DMS79 (cell line): ENCODE data around the gene CSF2.
"Not testable (repeated sequence)": the region's sequence is repeated elsewhere in the genome, so short reads cannot be mapped to it uniquely, and the experiment has no call there.

ENCODE experiments used
- DNase-seq: peaks from one replicate; lab custom pipeline; 2025; lab: John Stamatoyannopoulos, UW

CSF2 gene

DNA sequence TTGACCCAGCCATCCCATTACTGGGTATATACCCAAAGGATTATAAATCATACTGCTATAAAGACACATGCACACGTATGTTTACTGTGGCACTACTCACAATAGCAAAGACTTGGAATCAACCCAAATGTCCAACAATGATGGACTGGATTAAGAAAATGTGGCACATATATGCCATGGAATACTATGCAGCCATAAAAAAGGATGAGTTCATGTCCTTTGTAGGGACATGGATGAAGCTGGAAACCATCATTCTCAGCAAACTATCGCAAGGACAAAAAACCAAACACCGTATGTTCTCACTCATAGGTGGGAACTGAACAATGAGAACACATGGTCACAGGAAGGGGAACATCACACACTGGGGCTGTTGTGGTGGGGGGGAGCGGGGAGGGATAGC, 35.4 kb downstream of the CSF2 start:
- DNase-seq, result not testable (repeated sequence)

- no peak for DNase-seq
Observed at GRCh38 chr5:132109494-132110053, 36.0 kb downstream of the CSF2 start.

- DNase-seq, result no peak
Observed at GRCh38 chr5:132110195-132110594, 36.6 kb downstream of the CSF2 start.

DNA sequence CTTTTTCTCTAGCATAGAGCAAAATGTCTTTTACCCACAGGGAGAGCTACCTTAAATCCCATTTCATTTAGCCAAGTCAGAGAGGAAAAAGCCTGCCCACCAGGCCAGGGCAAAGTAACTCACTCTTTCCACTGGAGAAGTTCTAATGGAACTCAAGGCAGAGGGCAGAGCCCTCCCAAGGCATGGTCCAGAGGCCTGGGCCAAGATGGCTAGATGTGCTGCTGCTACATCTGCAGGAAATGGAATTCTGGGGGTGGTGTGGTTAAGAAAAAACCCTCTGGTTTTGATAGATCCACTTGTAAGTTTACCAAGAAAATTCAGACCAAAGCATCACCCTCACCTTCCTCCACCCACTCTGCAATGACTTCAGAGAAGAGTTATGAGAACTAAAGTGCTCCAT, 37.3 kb downstream of the CSF2 start:
- no peak for DNase-seq

GRCh38 chr5:132112111-132112510, 38.5 kb downstream of the CSF2 start:
- DNase-seq, result no peak

DNA sequence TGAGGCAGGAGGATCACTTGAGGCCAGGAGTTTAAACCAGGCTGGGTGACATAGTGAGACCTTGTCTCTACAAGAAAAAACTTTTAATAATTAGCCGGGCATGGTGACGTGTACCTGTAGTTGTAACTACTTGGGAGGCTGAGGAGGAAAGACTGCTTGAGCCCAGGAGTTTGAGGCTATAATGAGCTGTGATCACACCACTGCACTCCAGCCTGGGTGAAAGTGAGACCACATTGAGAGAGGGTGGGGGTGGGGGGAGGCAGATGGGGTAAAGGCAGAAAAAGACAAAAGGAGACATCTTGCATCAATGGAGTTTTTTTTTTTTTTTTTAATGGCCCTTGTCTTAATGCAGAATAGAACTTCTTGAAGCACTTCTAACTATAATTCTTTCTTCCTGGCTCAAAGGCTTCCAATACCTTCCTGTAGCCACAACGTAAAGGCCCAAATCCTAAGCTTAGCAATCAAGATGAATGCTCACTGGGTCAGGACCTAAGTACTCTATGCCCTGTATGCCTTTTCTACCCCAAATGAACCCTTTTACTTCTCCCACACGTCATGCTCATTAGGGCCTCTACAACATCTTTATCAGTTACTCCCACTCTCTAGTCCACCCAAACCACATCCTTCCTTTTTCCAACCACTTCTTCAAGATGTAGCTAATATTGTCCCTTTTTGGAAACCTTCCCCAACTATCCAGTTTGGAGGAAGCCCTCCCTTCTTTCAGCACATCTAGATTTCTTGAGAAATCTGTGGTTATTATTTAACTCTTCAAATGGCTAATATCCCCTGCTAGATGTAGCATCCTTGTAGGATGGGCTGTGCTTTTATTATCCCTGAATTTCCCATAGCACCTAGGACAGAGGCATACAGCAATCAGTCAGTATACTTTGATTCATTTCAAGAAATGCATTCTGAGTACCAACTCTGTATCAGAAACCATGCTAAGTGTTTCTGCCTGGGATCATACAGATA, 40.8 kb downstream of the CSF2 start:
- no peak for DNase-seq

DNA sequence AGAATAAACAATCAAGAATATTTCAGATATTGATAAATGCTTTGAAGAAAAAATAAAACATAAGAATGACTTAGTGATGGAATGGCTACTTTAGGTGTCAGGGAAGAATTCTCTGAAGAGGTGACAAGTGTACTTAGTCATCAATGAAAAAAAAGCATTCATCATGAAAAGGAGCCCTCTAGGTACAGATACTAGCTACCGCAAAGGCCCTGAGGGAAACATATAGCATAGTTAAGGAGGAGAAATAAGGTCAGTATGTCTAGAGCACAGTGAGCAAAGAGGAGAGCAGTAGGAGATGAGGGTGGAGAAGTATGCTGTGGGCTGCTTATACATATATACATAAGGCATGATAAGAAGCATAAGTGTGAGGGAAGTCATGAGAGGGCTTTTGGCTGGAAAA, 41.8 kb downstream of the CSF2 start:
- DNase-seq, result no peak

- no peak for DNase-seq
Observed at GRCh38 chr5:132116072-132116471, 42.5 kb downstream of the CSF2 start.

DNA sequence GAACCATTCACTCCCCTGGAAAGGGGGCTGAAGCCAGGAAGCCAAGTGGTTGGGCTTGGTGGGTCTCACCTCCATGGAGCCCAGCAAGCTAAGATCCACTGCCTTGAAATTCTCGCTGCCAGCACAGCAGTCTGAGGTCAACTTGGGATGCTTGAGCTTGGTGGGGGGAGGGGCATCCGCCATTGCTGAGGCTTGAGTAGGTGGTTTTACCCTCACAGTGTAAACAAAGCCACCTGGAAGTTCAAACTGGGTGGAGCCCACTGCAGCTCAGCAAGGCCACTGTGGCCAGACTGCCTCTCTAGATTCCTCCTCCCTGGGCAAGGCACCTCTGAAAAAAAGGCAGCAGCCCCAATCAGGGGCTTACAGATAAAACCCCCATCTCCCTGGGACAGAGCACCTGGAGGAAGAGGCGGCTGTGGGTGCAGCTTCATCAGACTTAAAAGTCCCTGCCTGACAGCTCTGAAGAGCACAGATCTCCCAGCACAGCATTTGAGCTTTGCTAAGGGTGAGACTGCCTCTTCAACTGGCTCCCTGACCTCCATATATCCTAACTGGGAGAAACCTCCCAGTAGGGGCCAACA, 43.4 kb downstream of the CSF2 start:
- DNase-seq, result not testable (repeated sequence)

GRCh38 chr5:132120717-132121116, 47.1 kb downstream of the CSF2 start:
- DNase-seq, result not testable (repeated sequence)

- DNase-seq, result not testable (repeated sequence)
Observed at GRCh38 chr5:132122971-132123370, 49.4 kb downstream of the CSF2 start.

DNA sequence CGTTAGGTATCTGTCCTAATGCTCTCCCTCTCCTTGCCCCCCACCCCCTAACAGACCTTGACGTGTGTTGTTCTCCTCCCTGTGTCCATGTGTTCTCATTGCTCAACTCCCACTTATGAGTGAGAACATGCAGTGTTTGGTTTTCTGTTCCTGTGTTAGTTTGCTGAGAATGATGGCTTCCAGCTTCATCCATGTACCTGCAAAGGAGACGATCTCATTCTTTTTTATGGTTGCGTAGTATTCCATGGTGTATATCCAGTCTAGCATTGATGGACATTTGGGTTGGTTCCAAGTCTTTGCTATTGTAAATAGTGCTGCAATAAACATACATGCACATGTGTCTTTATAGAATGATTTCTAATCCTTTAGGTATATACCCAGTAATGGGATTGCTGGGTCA, 50.0 kb downstream of the CSF2 start:
- not testable (repeated sequence) for DNase-seq
